Peyer's patch (tissue), 4 donors: ENCODE data around the gene EPOP. TPM values are rescaled to one million over a fixed set of nuclear protein-coding genes. Genes with fewer than 3 reads are reported as not detected.
A peak's percentile ranks its signal among the peaks of the same experiment; 100 is the strongest.

Experiments
- DNase-seq, 3 donors: peaks; one replicate each; pipeline ENCODE4 v3.0.0-alpha.2; 2017 to 2019
- H3K27ac ChIP-seq, 4 donors: fragments of 200-600 bp; sonication (generic); one replicate each; pipeline ENCODE4 v1.5.1; 2016 to 2019
- H3K27me3 ChIP-seq, 2 donors: fragments of 200-600 bp; sonication (generic); one replicate each; pipeline ENCODE4 v1.5.1; 2019
- H3K36me3 ChIP-seq, 3 donors: fragments of 200-600 bp; sonication (generic); one replicate each; pipeline ENCODE4 v1.5.1; 2016 to 2019
- H3K4me1 ChIP-seq, 4 donors: fragments of 200-600 bp; sonication (generic); one replicate each; pipeline ENCODE4 v1.5.1; 2016 to 2019
- H3K4me3 ChIP-seq, 4 donors: fragments of 200-600 bp; sonication (generic); 1 replicate in 3 of 4; 2 replicates in 1 of 4; pipeline ENCODE4 v1.5.1; 2016 to 2019; ENCODE audit warnings: mild to moderate bottlenecking in 1 of 4
- H3K9me3 ChIP-seq, 4 donors: fragments of 200-600 bp; sonication (generic); one replicate each; pipeline ENCODE4 v1.5.1; 2016 to 2019; ENCODE audit warnings: mild to moderate bottlenecking in 1 of 4
- POLR2A ChIP-seq, 2 donors: fragments of 450-650 bp; IDR thresholded peaks; one replicate each; pipeline ENCODE4 v1.5.1; 2017; ENCODE audit warnings: antibody characterized with exemption in 2 of 2, mild to moderate bottlenecking in 2 of 2, moderate library complexity in 2 of 2
- total RNA-seq, 4 donors: library from RNA; depleted of rRNA; stranded (reverse); fragments of >200 nt; gene quantifications; one replicate each; pipeline ENCODE4 v1.1.0, GENCODE V29; 2016
- TF ChIP-seq, protein P1 (sequence below), 6 experiments: fragments of 450-650 bp in 4 of 6; fragments of 200-600 bp in 2 of 6; sonication (generic) in 1 of 6; IDR thresholded peaks; one replicate each; pipeline ENCODE4 v1.5.1; 2017 to 2019; ENCODE audit warnings: antibody characterized with exemption in 6 of 6, mild to moderate bottlenecking in 3 of 6, moderate library complexity in 1 of 6

The EPOP gene
- total RNA-seq, 4 donors from 2014 or later, result 0.54 to 3.3 TPM; not detected in 2

DNA sequence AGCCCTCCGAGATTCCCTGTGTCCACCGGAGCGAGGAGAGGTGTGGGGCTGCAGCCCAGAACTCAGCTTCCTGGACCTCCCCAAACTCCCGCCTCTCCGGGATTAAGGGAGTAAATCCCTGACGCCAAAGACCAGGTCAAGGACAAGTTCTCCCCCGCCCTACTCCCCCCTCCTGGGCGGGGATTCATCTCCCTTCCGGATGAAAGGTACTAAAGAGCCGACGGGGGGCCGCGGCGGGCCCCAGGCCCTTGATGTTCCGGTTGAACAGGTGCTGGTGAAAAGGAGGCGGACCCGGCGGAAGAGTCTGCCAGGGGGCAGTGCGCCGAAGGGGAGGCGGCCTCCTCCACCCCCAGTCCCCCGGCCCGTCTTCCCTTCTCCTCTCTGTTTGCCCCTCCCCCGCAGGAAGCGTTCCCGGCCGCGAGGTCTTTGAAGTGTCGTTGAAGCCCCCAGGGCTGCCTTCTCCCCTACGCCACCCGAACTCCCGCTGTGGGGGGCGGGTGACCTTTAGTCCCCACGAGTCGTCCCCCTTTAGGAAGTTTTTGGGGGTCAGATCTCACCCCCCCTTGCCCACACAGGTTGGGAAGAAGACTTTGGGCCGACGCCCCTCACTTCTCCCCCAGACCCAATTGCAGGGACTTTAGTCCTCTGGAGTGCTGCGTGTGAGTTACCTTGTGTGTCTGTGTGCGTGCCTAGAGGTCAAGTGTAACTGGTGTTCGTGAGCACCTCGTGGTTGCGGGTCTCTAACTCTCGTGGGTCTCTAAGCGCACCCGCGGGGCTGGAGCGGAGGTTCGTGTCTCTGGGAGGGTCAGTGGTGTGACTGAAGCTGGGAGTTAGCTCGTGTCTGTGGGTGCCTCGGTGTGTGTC is 29.2 kb upstream of the EPOP start:
- TF ChIP-seq POLR2A (IDR thresholded peaks at IDR 0.05), result no peak
- TF ChIP-seq, protein P1, sequence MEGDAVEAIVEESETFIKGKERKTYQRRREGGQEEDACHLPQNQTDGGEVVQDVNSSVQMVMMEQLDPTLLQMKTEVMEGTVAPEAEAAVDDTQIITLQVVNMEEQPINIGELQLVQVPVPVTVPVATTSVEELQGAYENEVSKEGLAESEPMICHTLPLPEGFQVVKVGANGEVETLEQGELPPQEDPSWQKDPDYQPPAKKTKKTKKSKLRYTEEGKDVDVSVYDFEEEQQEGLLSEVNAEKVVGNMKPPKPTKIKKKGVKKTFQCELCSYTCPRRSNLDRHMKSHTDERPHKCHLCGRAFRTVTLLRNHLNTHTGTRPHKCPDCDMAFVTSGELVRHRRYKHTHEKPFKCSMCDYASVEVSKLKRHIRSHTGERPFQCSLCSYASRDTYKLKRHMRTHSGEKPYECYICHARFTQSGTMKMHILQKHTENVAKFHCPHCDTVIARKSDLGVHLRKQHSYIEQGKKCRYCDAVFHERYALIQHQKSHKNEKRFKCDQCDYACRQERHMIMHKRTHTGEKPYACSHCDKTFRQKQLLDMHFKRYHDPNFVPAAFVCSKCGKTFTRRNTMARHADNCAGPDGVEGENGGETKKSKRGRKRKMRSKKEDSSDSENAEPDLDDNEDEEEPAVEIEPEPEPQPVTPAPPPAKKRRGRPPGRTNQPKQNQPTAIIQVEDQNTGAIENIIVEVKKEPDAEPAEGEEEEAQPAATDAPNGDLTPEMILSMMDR (IDR thresholded peaks at IDR 0.05), result no peak
- Histone ChIP-seq H3K27ac (peak overlapping the region; percentile 89 to 99 (median 97)), H3K9me3 (no peaks in the 10 kb centered on the region), H3K4me3 (peak overlapping the region; percentile 87 to 97 (median 94)), H3K27me3 (no peaks in the 10 kb centered on the region), H3K4me1 (peaks cover 0 to 30% (median 4%) of the 10 kb centered on the region in 4 donors), H3K36me3 (peaks cover 0 to 17% (median 0%) of the 10 kb centered on the region in 3 donors)
- DNase-seq, result peak; percentile 88 to 94 (median 90)

DNA sequence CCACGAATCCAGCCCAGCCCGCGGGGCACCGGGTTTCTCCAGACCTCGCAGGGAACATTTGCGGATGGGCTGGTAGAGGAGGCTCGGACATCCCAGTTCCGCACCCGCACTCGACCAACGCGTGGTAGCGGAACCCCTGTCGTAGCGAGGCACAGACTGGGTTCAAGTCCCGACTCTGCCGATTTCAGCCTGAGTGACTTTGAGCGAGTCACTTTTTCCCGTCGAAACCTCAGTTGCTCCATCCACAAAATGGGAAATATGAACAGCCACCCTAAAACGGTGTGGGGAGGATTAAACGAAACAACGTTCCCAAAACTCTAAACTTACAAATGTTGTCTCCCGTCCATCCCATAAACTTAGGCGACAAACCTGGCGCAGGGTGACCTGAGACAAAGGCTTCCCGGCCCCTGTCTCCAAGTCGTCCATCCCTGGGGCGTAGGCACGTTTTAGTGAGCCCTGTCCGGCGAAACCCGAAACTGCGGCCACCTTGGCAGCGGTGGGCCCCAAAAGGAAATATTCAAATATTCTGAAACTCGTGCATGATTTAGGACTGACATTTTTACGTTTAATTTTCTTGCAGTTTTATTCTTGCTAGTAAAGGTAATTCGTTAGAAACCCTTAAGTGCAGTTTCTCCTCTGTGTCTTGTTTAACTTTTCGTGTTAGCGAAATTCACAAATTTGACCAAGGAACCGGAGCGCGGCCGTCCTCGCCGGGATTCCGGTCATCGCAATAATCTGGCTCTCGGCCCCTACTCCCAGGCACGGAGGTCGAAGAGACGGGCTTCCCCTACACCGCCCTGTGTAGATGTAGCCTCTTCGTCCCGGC is 28.4 kb upstream of the EPOP start:
- peak; percentile 56 to 70 (median 68) for DNase-seq
- peaks cover 0 to 29% (median 4%) of the 10 kb centered on the region in 4 donors for H3K4me1 ChIP-seq
- TF ChIP-seq POLR2A (IDR thresholded peaks at IDR 0.05), result no peak
- TF ChIP-seq, protein P1 (IDR thresholded peaks at IDR 0.05), result no peak
- no peaks in the 10 kb centered on the region for H3K9me3 ChIP-seq
- no peaks in the 10 kb centered on the region for H3K27me3 ChIP-seq
- peaks cover 0 to 10% (median 0%) of the 10 kb centered on the region in 3 donors for H3K36me3 ChIP-seq
- H3K4me3 ChIP-seq, result peak overlapping the region; percentile 87 to 97 (median 94)
- H3K27ac ChIP-seq, result peak overlapping the region; percentile 89 to 99 (median 97)

DNA sequence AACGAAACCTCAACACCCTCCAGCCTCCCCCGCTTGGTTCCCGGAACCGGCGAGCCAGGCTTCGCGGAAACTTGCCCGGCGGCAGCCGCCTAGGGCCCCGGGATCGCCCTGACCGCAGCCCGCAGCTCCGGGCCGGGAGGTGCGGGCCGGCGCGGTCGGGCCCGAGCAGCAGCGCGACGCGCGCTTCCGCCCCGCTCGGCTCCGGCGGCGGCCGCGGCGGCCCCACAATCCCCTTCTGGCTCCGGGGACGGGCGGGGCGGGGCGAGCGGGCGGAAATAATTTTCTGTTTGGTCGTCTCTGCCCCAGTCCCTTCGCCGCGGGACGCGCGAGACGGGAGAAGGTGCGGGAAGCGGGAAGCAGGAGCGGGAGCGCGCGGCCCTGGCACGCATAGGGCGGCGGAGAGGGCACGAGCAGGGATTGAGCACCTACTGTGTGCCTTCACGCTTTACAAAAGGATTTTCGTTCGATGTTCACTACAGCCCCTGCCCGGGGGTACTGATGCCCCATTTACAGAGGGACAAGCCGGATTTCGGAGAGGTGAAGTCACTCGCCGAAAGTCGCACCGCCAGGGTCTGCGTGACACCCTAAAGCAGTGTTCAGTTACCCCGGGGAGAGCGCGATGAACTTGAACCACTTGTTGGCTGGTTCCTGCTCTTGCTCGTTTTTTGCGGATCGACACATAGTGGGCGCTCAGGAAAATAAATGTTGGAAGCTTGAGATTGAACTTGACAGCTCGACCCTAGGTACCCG is 27.6 kb upstream of the EPOP start:
- peaks cover 0 to 25% (median 4%) of the 10 kb centered on the region in 4 donors for H3K4me1 ChIP-seq
- peak; percentile 85 to 94 (median 94) for DNase-seq
- peak overlapping the region; percentile 89 to 99 (median 97) for H3K27ac ChIP-seq
- no peaks in the 10 kb centered on the region for H3K27me3 ChIP-seq
- no peaks in the 10 kb centered on the region for H3K9me3 ChIP-seq
- TF ChIP-seq POLR2A (IDR thresholded peaks at IDR 0.05), result peak; percentile 83 to 85
- TF ChIP-seq, protein P1 (IDR thresholded peaks at IDR 0.05), result peak in 1 of 6 experiments; percentile 1
- peak overlapping the region; percentile 87 to 97 (median 94) for H3K4me3 ChIP-seq
- H3K36me3 ChIP-seq, result peaks cover 0 to 3% (median 0%) of the 10 kb centered on the region in 3 donors

DNA sequence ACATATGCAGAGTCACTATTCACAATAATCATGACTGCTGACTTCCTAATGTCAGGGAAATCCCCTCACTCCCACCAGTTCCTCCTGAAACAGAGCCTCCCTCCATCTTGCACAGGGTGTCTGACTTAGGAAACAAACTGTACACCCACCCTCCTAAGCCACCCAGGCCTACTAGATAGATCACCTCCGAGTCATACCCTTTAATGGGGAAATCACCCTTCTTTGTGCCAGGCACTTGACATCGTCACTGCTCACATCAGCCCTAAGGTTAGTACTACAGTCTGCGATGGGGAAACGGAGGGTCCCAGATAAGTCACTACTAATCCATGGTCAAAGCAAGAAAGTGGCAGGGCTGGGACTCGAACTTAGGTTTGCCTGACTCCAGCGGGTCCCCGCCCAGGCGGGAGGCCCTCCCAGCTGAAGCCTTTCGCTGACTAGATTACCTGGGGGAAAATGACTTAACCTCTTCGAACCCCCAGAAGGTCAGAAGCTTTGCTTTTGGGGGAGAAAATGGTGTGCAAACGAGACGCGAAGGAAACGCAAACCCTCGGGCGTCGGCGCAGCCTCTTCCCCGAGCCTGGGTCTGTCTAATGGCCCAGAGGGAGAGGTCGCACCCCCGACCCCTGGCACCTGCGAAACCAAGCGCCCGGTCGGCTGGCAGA is 26.9 kb upstream of the EPOP start:
- no peak for TF ChIP-seq POLR2A (IDR thresholded peaks at IDR 0.05)
- TF ChIP-seq, protein P1 (IDR thresholded peaks at IDR 0.05), result no peak
- H3K4me1 ChIP-seq, result peaks cover 0 to 18% (median 4%) of the 10 kb centered on the region in 4 donors
- H3K27ac ChIP-seq, result peak overlapping the region; percentile 89 to 99 (median 97)
- H3K36me3 ChIP-seq, result no peaks in the 10 kb centered on the region
- H3K4me3 ChIP-seq, result peak overlapping the region; percentile 87 to 97 (median 94)
- H3K27me3 ChIP-seq, result no peaks in the 10 kb centered on the region
- H3K9me3 ChIP-seq, result no peaks in the 10 kb centered on the region
- peak in 2 of 3 donors; percentile 50 to 64 for DNase-seq
